HepG2 (cell line): Measurements from ENCODE around the gene SMAP2. TPM values are rescaled to one million over a fixed set of nuclear protein-coding genes. Genes with fewer than 3 reads are reported as not detected.

Experiments
- ELF1 ChIP-seq: sonication (generic); formaldehyde crosslinking; IDR thresholded peaks from 2 replicates; pipeline ENCODE4 v1.4.0; 2020; ENCODE audit warnings: missing genetic modification reagents
- HDAC1 ChIP-seq: sonication (generic); formaldehyde crosslinking; IDR thresholded peaks from 2 replicates; pipeline ENCODE4 v1.5.1; 2020; ENCODE audit warnings: mild to moderate bottlenecking, missing genetic modification reagents
- HDAC2 ChIP-seq: sonication (generic); formaldehyde crosslinking; IDR thresholded peaks from 2 replicates; pipeline ENCODE4 v1.4.0; 2020; ENCODE audit warnings: missing genetic modification reagents
- MIER3 ChIP-seq: IDR thresholded peaks from 2 replicates; pipeline ENCODE4 v1.6.1; 2016; ENCODE audit warnings: missing compliant biosample characterization, borderline replicate concordance
- MYPOP ChIP-seq: sonication (generic); formaldehyde crosslinking; IDR thresholded peaks from 2 replicates; pipeline ENCODE4 v1.8.1; 2023; ENCODE audit warnings: mild to moderate bottlenecking, moderate library complexity, missing genetic modification reagents
- NFYB ChIP-seq: sonication (generic); formaldehyde crosslinking; IDR thresholded peaks from 2 replicates; pipeline ENCODE4 v1.4.0; 2020; ENCODE audit warnings: missing genetic modification reagents
- NR2F2 ChIP-seq: IDR thresholded peaks from 2 replicates; pipeline ENCODE4 v1.6.1; 2012; ENCODE audit warnings: low read depth, inconsistent platforms, borderline replicate concordance
- NRL ChIP-seq: sonication (generic); formaldehyde crosslinking; IDR thresholded peaks from 2 replicates; pipeline ENCODE4 v1.5.0; 2020; ENCODE audit warnings: missing genetic modification reagents, mild to moderate bottlenecking, moderate library complexity, borderline replicate concordance
- ONECUT2 ChIP-seq: sonication (generic); formaldehyde crosslinking; IDR thresholded peaks from 2 replicates; pipeline ENCODE4 v1.4.0; 2020; ENCODE audit warnings: missing genetic modification reagents
- POLR2G ChIP-seq: fragments of 200-400 bp; formaldehyde crosslinking; IDR thresholded peaks from 2 replicates; pipeline ENCODE4 v1.6.1; 2018; ENCODE audit warnings: mild to moderate bottlenecking, low read depth, low read length, moderate library complexity
- PRDM10 ChIP-seq: sonication (generic); formaldehyde crosslinking; IDR thresholded peaks from 2 replicates; pipeline ENCODE4 v1.4.0; 2020; ENCODE audit warnings: low read depth, missing genetic modification reagents
- SATB2 ChIP-seq: sonication (generic); formaldehyde crosslinking; IDR thresholded peaks from 2 replicates; pipeline ENCODE4 v1.5.0; 2020; ENCODE audit warnings: missing genetic modification reagents
- SMAD3 ChIP-seq: sonication (generic); formaldehyde crosslinking; IDR thresholded peaks from 2 replicates; pipeline ENCODE4 v1.4.0; 2020; ENCODE audit warnings: missing genetic modification reagents
- TAF15 ChIP-seq: fragments of 200-400 bp; formaldehyde crosslinking; IDR thresholded peaks from one replicate; pipeline ENCODE4 v1.6.1; 2018; ENCODE audit warnings: mild to moderate bottlenecking, low read depth, low read length; ENCODE audit not compliant: poor library complexity, severe bottlenecking
- TCF7L2 ChIP-seq: IDR thresholded peaks from 2 replicates; pipeline ENCODE4 v1.6.1; 2011; ENCODE audit warnings: mild to moderate bottlenecking, low read depth, low read length, moderate library complexity
- U2AF2 ChIP-seq: fragments of 200-400 bp; formaldehyde crosslinking; IDR thresholded peaks from 2 replicates; pipeline ENCODE4 v1.6.1; 2017; ENCODE audit warnings: low read depth, mild to moderate bottlenecking, low read length
- ZBTB2 ChIP-seq: sonication (generic); formaldehyde crosslinking; IDR thresholded peaks from 2 replicates; pipeline ENCODE4 v1.8.0; 2022; ENCODE audit warnings: low read depth, missing genetic modification reagents
- ZEB1 ChIP-seq: IDR thresholded peaks from 2 replicates; pipeline ENCODE4 v1.6.1; 2012; ENCODE audit warnings: mild to moderate bottlenecking, low read depth, inconsistent platforms; ENCODE audit not compliant: insufficient replicate concordance
- ZKSCAN5 ChIP-seq: sonication (generic); formaldehyde crosslinking; IDR thresholded peaks from 2 replicates; pipeline ENCODE4 v1.5.1; 2020; ENCODE audit warnings: mild to moderate bottlenecking, missing genetic modification reagents
- ZNF205 ChIP-seq: IDR thresholded peaks from 2 replicates; pipeline ENCODE4 v1.6.1; 2018; ENCODE audit warnings: missing biosample characterization, missing genetic modification reagents
- ZNF232 ChIP-seq: sonication (generic); formaldehyde crosslinking; IDR thresholded peaks from 2 replicates; pipeline ENCODE4 v1.4.0; 2020; ENCODE audit warnings: missing genetic modification reagents, borderline replicate concordance
- ZNF547 ChIP-seq: sonication (generic); formaldehyde crosslinking; IDR thresholded peaks from 2 replicates; pipeline ENCODE4 v1.5.1; 2020; ENCODE audit warnings: mild to moderate bottlenecking, missing genetic modification reagents
- ZNF577 ChIP-seq: sonication (generic); formaldehyde crosslinking; IDR thresholded peaks from 2 replicates; pipeline ENCODE4 v1.4.0; 2020; ENCODE audit warnings: mild to moderate bottlenecking, low read depth, missing genetic modification reagents, borderline replicate concordance
- ZNF691 ChIP-seq: sonication (generic); formaldehyde crosslinking; IDR thresholded peaks from 2 replicates; pipeline ENCODE4 v1.4.0; 2020; ENCODE audit warnings: missing genetic modification reagents, low read depth, mild to moderate bottlenecking, borderline replicate concordance
- polyA plus RNA-seq, 8 experiments: library from polyadenylated mRNA; depleted of rRNA in 3 of 8; stranded (reverse) in 7 of 8; unstranded in 1 of 8; fragments of >200 nt; fragmentation: Illumina TruSeq in 4 of 8; extraction: Trizol in 4 of 8; gene quantifications; 2 replicates each; pipeline versions ENCODE4 v1.2.1 to v1.2.3, GENCODE V29; 2011 to 2016; ENCODE audit warnings: low read depth in 4 of 8, missing spikeins in 1 of 8, mixed read lengths in 1 of 8; ENCODE audit not compliant: insufficient read depth in 1 of 8
- total RNA-seq, 5 experiments: library from RNA; depleted of rRNA; stranded (reverse); fragments of >200 nt; fragmentation: Illumina TruSeq; extraction: Trizol; gene quantifications; 2 replicates each; pipeline ENCODE4 v1.2.3, GENCODE V29; 2016; ENCODE audit warnings: low read depth in 1 of 5

The SMAP2 gene
- total and polyA plus RNA-seq, 2 of the 13 experiments (the other 11 are each of a cell fraction or from before 2014, with no cell fraction given) = 19.0 to 22.3 TPM

GRCh38 chr1:40389871-40390560 is 16.5 kb downstream of the SMAP2 start (continued):
- TF ChIP-seq ZNF547 (CRISPR knock-in tag) (no peak), ZNF232 (CRISPR knock-in tag) (no peak), MIER3 (CRISPR knock-in tag) (peak; percentile 24; the same call in 1 of the 2 replicates), ZEB1 (no peak), ZBTB2 (no peak), U2AF2 (no peak), HDAC1 (CRISPR knock-in tag) (0 out of 2 replicates have a peak, but pooled peaks have one; percentile 40), PRDM10 (0 out of 2 replicates have a peak, but pooled peaks have one; percentile 60), MYPOP (CRISPR knock-in tag) (peak; percentile 40; the same call in 1 of the 2 replicates), HDAC2 (CRISPR knock-in tag) (peak; percentile 76), ZKSCAN5 (CRISPR knock-in tag) (no peak), ZNF205 (CRISPR knock-in tag) (no peak), ELF1 (CRISPR knock-in tag) (no peak), SATB2 (CRISPR knock-in tag) (no peak), ZNF577 (CRISPR knock-in tag) (no peak), NRL (CRISPR knock-in tag) (no peak), TCF7L2 (no peak), NR2F2 (peak; percentile 71; the same call in 1 of the 2 replicates), POLR2G (no peak), ONECUT2 (CRISPR knock-in tag) (no peak), TAF15 (no peak), ZNF691 (CRISPR knock-in tag) (no peak), NFYB (CRISPR knock-in tag) (peak; percentile 67), SMAD3 (CRISPR knock-in tag) (no peak)
